HCT116 (cell line): ENCODE data around the gene MRFAP1. TPM values are rescaled to one million over a fixed set of nuclear protein-coding genes. Genes with fewer than 3 reads are reported as not detected.

Source experiments
- ATAC-seq: fragments of 200-7000 bp; cut with Tn5 transposase; 2 replicates; pipeline ENCODE4 v1.9.1; 2020; ENCODE audit warnings: mild to moderate bottlenecking, moderate library complexity
- BruUV-seq: library from RNA; stranded (reverse); fragments of 400-500 nt; replicated peaks from 2 replicates; lab custom pipeline; 2021; lab: Mats Ljungman, UMichigan
- CTCF ChIA-PET: fragments of 300-600 bp; sonication (Branson Sonifier 250); formaldehyde crosslinking; loops from one replicate; lab custom pipeline; 2021; ENCODE audit warnings: antibody characterized with exemption; lab: Charles Lee
- POLR2A ChIA-PET: fragments of 300-600, 350-600 bp; sonication (Branson Sonifier 250); formaldehyde crosslinking; loops from one replicate; lab custom pipeline; 2021; ENCODE audit warnings: antibody characterized with exemption; lab: Charles Lee
- RAD21 ChIA-PET, 2 experiments: fragments of 300-600 bp; sonication (Branson Sonifier 250); formaldehyde crosslinking; loops; one replicate each; lab custom pipeline; 2023; ENCODE audit warnings: low total read pairs in 2 of 2; ENCODE audit not compliant: uncharacterized antibody in 2 of 2, unreplicated experiment in 2 of 2, low non-redundant PET in 1 of 2; lab: Charles Lee
- DNase-seq: peaks from one replicate; pipeline ENCODE4 v3.0.0-alpha.2; 2010; ENCODE audit warnings: low read depth, low spot score
- H2AFZ ChIP-seq: fragments of 200-600 bp; shearing (Covaris generic), sonication (generic); 2 replicates; pipeline ENCODE4 v1.6.1; 2017; ENCODE audit warnings: low read depth, mixed run types, mixed read lengths, antibody characterized with exemption, low read length; ENCODE audit not compliant: poor library complexity, severe bottlenecking
- H3K27ac ChIP-seq: 2 replicates; pipeline ENCODE4 v1.5.1; 2012; ENCODE audit warnings: low read depth, low read length
- H3K27me3 ChIP-seq: fragments of 200-600 bp; sonication (generic); 2 replicates; pipeline ENCODE4 v1.6.1; 2016; ENCODE audit warnings: mixed run types, low read length, mixed read lengths; ENCODE audit not compliant: insufficient read depth
- H3K36me3 ChIP-seq, 2 experiments: fragments of 200-500 bp in 1 of 2; fragments of 200-600 bp in 1 of 2; sonication (Bioruptor generic) in 1 of 2; sonication (generic) in 1 of 2; 2 replicates each; pipeline versions ENCODE4 v1.5.1 to v1.6.1; 2014 to 2016; ENCODE audit warnings: low read length in 2 of 2, inconsistent platforms in 1 of 2, mixed read lengths in 1 of 2, mixed run types in 1 of 2; ENCODE audit not compliant: insufficient read depth in 2 of 2, control insufficient read depth in 1 of 2
- H3K4me1 ChIP-seq, 2 experiments: fragments of 200-600 bp in 1 of 2; sonication (generic) in 1 of 2; 2 replicates each; pipeline versions ENCODE4 v1.5.1 to v1.6.1; 2012 to 2017; ENCODE audit warnings: low read length in 2 of 2, inconsistent platforms in 1 of 2, mild to moderate bottlenecking in 1 of 2, mixed read lengths in 1 of 2, mixed run types in 1 of 2, moderate library complexity in 1 of 2; ENCODE audit not compliant: insufficient read depth in 2 of 2, control insufficient read depth in 1 of 2
- H3K4me2 ChIP-seq: fragments of 200-600 bp; sonication (generic); 2 replicates; pipeline ENCODE4 v1.6.1; 2017; ENCODE audit warnings: mixed run types, low read length, mixed read lengths
- H3K4me3 ChIP-seq, 2 experiments: fragments of 200-600 bp in 1 of 2; sonication (generic) in 1 of 2; replicated peaks in 1 of 2; 2 replicates each; pipeline ENCODE4 v1.5.1; 2011 to 2016; ENCODE audit warnings: low read length in 2 of 2, control low read depth in 1 of 2, low read depth in 1 of 2, mild to moderate bottlenecking in 1 of 2, mixed read lengths in 1 of 2, mixed run types in 1 of 2
- H3K79me2 ChIP-seq: fragments of 200-600 bp; sonication (generic); 2 replicates; pipeline ENCODE4 v1.6.1; 2017; ENCODE audit warnings: mild to moderate bottlenecking, mixed run types, low read length, moderate library complexity, mixed read lengths; ENCODE audit not compliant: insufficient read depth
- H3K9ac ChIP-seq: fragments of 200-600 bp; sonication (generic); 2 replicates; pipeline ENCODE4 v1.6.1; 2016; ENCODE audit warnings: low read length, mixed read lengths
- H3K9me2 ChIP-seq: fragments of 200-600 bp; sonication (generic), shearing (Covaris generic); 2 replicates; pipeline ENCODE4 v1.6.1; 2017; ENCODE audit warnings: mixed run types, mild to moderate bottlenecking, moderate library complexity; ENCODE audit not compliant: insufficient read depth
- H3K9me3 ChIP-seq, 2 experiments: fragments of 200-500 bp in 1 of 2; fragments of 200-600 bp in 1 of 2; sonication (Bioruptor generic) in 1 of 2; sonication (generic) in 1 of 2; 2 replicates each; pipeline ENCODE4 v1.6.1; 2014 to 2017; ENCODE audit warnings: low read length in 2 of 2, mixed read lengths in 2 of 2, inconsistent platforms in 1 of 2, low read depth in 1 of 2, mild to moderate bottlenecking in 1 of 2, mixed run types in 1 of 2, moderate library complexity in 1 of 2; ENCODE audit not compliant: control insufficient read depth in 1 of 2, insufficient read depth in 1 of 2
- H4K20me1 ChIP-seq: fragments of 200-600 bp; sonication (generic), shearing (Covaris generic); 2 replicates; pipeline ENCODE4 v1.6.1; 2017; ENCODE audit warnings: mixed run types, mild to moderate bottlenecking, moderate library complexity; ENCODE audit not compliant: insufficient read depth
- ELF1 ChIP-seq: IDR thresholded peaks from 2 replicates; pipeline ENCODE4 v1.6.1; 2012; ENCODE audit warnings: low read depth, borderline replicate concordance
- FOSL1 ChIP-seq: IDR thresholded peaks from 2 replicates; pipeline ENCODE4 v1.6.1; 2012; ENCODE audit warnings: low read depth
- POLR2A ChIP-seq: IDR thresholded peaks from 2 replicates; pipeline ENCODE4 v1.7.0; 2011; ENCODE audit warnings: borderline replicate concordance; ENCODE audit not compliant: insufficient read depth, insufficient read length; ENCODE audit errors: extremely low read depth
- REST ChIP-seq: IDR thresholded peaks from 2 replicates; pipeline ENCODE4 v1.6.1; 2012; ENCODE audit warnings: low read depth
- SP1 ChIP-seq: IDR thresholded peaks from 2 replicates; pipeline ENCODE4 v1.6.1; 2012; ENCODE audit warnings: low read depth
- SRF ChIP-seq: IDR thresholded peaks from 2 replicates; pipeline ENCODE4 v1.6.1; 2012; ENCODE audit warnings: low read depth
- intact Hi-C: fragments of 100-400 bp; cut with micrococcal nuclease; formaldehyde crosslinking; loops from 2 replicates; pipeline ENCODE4 v1.10.0; 2022
- total RNA-seq: library from RNA; stranded (reverse); gene quantifications from one replicate; pipeline ENCODE4 v1.2.1, GENCODE V29; 2021; ENCODE audit not compliant: unreplicated experiment

MRFAP1 gene
- total RNA-seq, 1 experiment from 2014 or later = 313 TPM

- H3K9me3 ChIP-seq = no peaks in the 10 kb centered on the region
- BruUV-seq = no TSS peak
These were observed 15.4 kb downstream of the MRFAP1 start for GRCh38 chr4:6655924-6656323.

More at GRCh38 chr4:6655924-6656323, 15.4 kb downstream of the MRFAP1 start:
- no peak for ATAC-seq
- H2AFZ ChIP-seq = no peak overlapping the region
- POLR2A ChIA-PET = interaction anchor here (1.2 kb wide), 1 partner anchor 17 kb away, joined by 5 read pairs; a partner anchor contains a TSS
- peaks cover 2 to 10% of the 10 kb centered on the region in 2 experiments; a peak in 3 of 4 replicates for H3K4me1 ChIP-seq
- RAD21 ChIA-PET = no interaction called here
- DNase-seq = no peak
- intact Hi-C loops = no loop called here
- no peak overlapping the region for H3K4me2 ChIP-seq
- CTCF ChIA-PET = no interaction called here
- TF ChIP-seq SP1 (no peak), REST (no peak), POLR2A (no peak), ELF1 (no peak), FOSL1 (no peak), SRF (no peak)
- TF ChIP-seq, all 23 proteins: peak for 0
- Histone ChIP-seq H3K9me2 (no peaks in the 10 kb centered on the region), H4K20me1 (no peaks in the 10 kb centered on the region), H3K79me2 (no peaks in the 10 kb centered on the region), H3K4me3 (no peak overlapping the region), H3K27me3 (no peaks in the 10 kb centered on the region), H3K9ac (no peak overlapping the region), H3K27ac (no peak overlapping the region), H3K36me3 (no peaks in the 10 kb centered on the region)
